Memory B cell (primary cell): ENCODE measurements around the gene PABPC5.

Experiments used
- ATAC-seq: fragments of 150-1000 bp; cut with Tn5 transposase; 2 replicates; pipeline ENCODE4 v1.10.0; 2021; ENCODE audit warnings: low read depth, mild to moderate bottlenecking, moderate library complexity
- DNase-seq, 2 donors: peaks; one replicate each; pipeline ENCODE4 v3.0.0; 2022; ENCODE audit warnings: low spot score in 2 of 2
- H3K27ac Mint-ChIP-seq: one replicate; pipeline ENCODE4 v1.8.0; 2022; ENCODE audit warnings: mild to moderate bottlenecking, moderate library complexity, mixed read lengths
- H3K27me3 Mint-ChIP-seq: one replicate; pipeline ENCODE4 v1.8.0; 2022; ENCODE audit warnings: mixed read lengths
- H3K36me3 Mint-ChIP-seq: one replicate; pipeline ENCODE4 v1.8.0; 2022; ENCODE audit warnings: mild to moderate bottlenecking, mixed read lengths
- H3K4me1 Mint-ChIP-seq: one replicate; pipeline ENCODE4 v1.8.0; 2022; ENCODE audit warnings: mixed read lengths
- H3K4me3 Mint-ChIP-seq: one replicate; pipeline ENCODE4 v1.8.0; 2022; ENCODE audit warnings: mild to moderate bottlenecking, moderate library complexity, mixed read lengths
- H3K9me3 Mint-ChIP-seq: one replicate; pipeline ENCODE4 v1.8.0; 2022; ENCODE audit warnings: mixed read lengths

PABPC5 gene

DNA sequence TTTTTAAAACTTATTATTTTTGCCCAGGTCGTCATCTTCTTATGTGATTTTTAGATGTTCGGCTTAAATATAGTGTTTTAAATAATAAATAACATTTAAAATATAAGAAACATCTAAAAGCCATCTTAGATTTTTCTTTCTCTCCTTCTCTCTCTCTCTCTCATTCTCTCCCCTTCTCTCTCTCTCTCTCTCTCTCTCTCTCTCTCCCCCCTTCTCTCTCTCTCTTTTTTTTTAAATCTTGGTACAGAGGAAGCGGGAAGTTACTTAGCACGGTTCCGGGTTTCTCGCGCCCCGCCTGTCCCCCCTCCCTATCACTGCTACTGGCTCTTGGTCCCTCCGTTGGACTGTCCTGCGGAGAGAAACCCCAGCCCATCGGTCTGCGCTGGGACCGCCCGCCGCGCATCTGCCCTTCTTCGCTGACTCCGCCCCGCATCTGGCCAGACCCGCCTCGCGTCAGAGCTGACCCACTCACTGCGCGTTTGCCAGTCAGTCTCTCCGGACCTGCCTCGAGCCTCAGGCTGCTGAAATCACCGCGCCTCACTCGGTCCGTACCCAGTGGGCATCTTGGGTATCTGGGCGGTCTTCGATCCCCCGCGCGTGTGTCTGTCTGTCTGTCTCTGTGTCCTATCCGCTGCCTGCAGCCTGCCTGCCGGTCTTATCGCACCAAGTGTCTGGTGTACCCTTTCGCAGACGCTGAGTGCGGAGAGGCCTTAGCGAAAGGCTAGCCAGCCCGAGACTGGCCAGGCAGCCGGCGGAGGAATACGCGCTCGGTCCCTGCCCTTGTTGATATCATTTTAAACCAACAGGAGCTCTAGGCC, at the start of gene PABPC5:
Gene PABPC5 (plus strand): TSS at position 489 of the 818 bp plus-strand sequence. CDS start 739 bp downstream, outside the sequence.
- no peaks in the 10 kb centered on the region for H3K36me3 Mint-ChIP-seq
- no peaks in the 10 kb centered on the region for H3K27me3 Mint-ChIP-seq

DNA sequence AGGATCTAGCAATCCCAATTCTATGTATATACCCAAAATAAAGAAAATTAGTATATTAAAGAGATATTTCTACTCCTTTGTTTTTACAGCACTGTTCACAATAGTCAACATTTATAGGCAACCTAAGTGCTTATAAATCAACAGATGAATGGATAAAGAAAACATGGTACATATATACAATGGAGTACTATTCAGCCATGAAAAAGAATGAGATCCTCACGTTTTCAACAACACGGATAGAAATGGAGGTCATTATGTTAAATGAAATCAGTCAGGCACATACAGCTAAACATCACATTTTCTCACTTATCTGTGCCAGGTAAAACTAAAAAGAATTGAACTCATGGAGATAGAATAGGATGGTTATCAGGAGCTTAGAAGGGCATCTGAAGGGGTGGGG, 45.6 kb upstream of the PABPC5 start:
- DNase-seq = no peak
- H3K9me3 Mint-ChIP-seq = peaks cover 5% of the 10 kb centered on the region
- H3K36me3 Mint-ChIP-seq = no peaks in the 10 kb centered on the region
- H3K27ac Mint-ChIP-seq = no peak overlapping the region
- H3K4me1 Mint-ChIP-seq = no peaks in the 10 kb centered on the region
- no peak overlapping the region for H3K4me3 Mint-ChIP-seq
- H3K27me3 Mint-ChIP-seq = no peaks in the 10 kb centered on the region
- no peak for ATAC-seq

More for the DNA sequence above, at the start of gene PABPC5:
- no peak for ATAC-seq
- no peak within 1 kb of the TSS for H3K27ac Mint-ChIP-seq
- no peaks in the 10 kb centered on the region for H3K4me1 Mint-ChIP-seq
- H3K9me3 Mint-ChIP-seq = peaks cover 3% of the 10 kb centered on the region
- no peak for DNase-seq
- H3K4me3 Mint-ChIP-seq = no peak within 1 kb of the TSS

DNA sequence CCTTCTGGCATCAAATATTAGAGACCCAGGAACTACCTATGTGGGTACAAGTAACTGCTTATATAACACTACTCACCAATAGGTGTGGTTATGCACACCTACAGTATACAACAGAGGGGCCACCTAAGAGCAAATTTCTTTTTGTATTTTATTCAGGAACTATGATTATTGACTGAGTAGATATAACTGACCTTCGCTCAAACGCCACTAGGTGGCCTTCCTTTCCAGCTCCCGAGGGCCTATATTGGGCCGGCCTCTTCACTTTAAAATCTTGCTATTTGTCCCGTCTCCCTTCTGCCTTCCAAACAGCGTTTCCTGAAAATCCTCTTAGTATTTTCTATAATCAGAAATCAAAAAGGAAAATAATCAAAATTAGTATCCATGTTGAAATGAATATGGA, 19.9 kb upstream of the PABPC5 start:
- H3K27me3 Mint-ChIP-seq = no peaks in the 10 kb centered on the region
- no peaks in the 10 kb centered on the region for H3K4me1 Mint-ChIP-seq
- H3K27ac Mint-ChIP-seq = no peak overlapping the region
- H3K4me3 Mint-ChIP-seq = no peak overlapping the region
- peaks cover 8% of the 10 kb centered on the region for H3K9me3 Mint-ChIP-seq
- DNase-seq (no peak), ATAC-seq (no peak)
- H3K36me3 Mint-ChIP-seq = no peaks in the 10 kb centered on the region

DNA sequence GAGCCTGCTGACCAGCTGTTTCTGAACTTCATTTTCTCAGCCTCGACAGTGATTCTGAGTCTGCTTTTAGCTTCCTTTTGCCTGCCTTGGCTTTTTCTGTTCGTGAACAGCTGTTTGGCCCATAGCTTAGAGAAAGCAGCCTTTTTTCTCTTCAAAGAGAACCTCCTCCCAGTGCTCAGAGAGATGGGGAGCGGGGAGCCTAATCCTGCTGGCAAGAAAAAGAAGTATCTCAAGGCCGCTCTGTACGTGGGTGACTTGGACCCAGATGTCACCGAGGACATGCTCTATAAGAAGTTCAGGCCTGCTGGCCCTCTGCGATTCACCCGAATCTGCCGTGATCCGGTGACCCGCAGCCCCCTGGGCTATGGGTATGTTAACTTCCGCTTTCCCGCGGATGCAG, 756 bp downstream of the PABPC5 start:
- no peaks in the 10 kb centered on the region for H3K27me3 Mint-ChIP-seq

More for the DNA sequence above, 756 bp downstream of the PABPC5 start:
- Mint-ChIP-seq H3K36me3 (no peaks in the 10 kb centered on the region), H3K4me1 (no peaks in the 10 kb centered on the region), H3K9me3 (peaks cover 3% of the 10 kb centered on the region), H3K27ac (no peak overlapping the region), H3K4me3 (no peak overlapping the region)
- DNase-seq = no peak
- no peak for ATAC-seq
